Middle frontal gyrus (tissue), 1 donor: ENCODE results near the gene ZNF17.
"Not testable (repeated sequence)": the region's sequence is repeated elsewhere in the genome, so short reads cannot be mapped to it uniquely, and the experiment has no call there.

ENCODE experiments used
- DNase-seq: peaks from one replicate; pipeline ENCODE4 v3.0.0-alpha.2; 2015; ENCODE audit warnings: low spot score; ENCODE audit errors: extremely low spot score

Gene ZNF17

DNA sequence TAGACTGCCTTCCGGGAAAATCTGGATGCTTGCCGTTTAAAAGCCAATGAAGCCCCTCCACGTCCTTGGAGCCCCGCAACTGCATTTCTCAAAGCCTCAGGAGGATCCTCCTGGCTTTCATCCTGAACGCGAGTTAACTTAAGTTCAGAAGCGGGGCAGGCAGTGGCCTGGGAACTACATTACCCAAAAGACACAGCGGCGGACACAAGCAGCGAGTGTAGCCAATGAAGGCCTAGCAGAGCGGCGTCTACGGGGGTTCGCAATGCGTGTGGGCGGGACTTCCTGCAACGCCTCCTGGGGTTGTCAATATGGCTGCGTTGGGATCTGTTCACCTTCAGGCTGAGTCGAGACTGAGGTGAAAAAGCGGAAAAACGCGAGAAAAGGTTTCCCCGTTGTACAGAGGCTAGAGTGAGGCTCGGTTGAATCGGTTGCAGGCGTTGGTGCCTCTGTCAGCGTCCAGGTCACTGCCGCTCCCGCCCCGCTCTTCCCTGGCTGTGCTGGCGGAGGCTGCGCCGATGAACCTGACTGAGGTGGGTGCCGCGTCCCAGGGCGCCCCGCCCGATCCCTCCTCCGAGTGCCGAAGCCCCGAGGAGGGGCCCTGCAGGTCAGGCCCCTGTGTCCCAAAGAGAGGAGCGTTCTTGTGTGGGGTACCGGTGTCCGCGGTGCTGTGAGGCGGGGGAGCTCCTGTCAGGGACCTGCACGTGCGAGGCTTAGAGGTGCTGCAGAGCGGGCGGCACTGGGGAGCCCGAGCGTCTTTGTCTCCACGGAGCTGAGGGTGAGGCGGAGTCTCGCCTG is at the start of gene ZNF17:
Gene ZNF17 (plus strand): TSS at position 285 of the 795 bp plus-strand sequence. CDS start 2,455 bp downstream, outside the sequence.
- DNase-seq = peak; percentile 93

DNA sequence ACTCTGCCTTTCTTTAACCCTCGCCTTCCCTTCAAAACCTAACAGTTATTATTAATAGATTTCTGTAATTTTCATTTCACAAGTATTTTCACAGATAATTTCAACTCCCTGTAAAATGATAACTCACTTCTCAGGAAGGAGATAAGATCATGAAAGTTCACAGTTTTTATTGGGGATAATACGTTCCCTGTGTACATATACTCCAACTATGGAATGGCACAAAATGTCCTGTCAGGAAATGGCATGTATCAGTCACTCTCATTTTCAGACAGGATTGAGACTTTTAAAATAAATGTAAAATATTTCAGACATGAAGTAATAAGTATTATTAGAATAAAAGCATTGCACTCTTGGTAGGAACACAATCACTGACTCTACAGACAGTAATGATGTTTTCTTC is 48.5 kb upstream of the ZNF17 start:
- DNase-seq = no peak

DNA sequence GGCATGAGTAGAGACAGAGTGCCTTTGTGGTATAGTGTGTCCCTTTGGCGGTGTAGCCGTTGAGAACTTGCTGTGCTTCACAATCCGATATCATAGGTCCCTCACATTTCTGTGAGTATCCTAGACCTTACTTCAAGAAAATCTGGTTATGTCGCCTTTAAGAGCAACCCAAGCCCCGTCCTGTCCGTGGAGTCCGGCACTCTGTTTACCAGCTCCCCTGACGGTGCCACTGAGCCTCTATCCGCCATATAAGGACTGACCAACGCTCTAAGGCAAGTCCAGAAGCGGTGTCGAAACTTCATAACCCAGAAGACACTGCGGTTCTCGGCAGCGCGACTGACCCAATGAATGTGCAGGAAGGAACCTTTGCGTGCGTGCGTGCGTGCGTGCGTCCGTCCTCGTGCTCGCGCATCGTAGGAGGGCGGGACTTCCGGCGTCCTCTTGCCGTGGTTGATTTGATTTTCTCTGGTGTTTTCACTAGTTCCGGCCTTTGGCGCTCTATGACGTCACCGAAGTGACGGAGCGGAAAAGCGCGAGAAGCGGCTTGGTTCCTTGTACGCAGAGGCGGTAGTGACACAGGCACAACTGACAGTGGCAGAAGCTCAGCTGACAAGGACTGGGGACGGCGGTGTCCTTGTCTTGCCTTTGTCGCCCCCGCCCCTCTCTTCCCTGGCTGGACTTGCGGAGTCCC is 47.8 kb upstream of the ZNF17 start, which contains the start of the genes TRAPPC2B and ZNF547:
Gene TRAPPC2B (plus strand): TSS at position 555 of the 691 bp plus-strand sequence. CDS start 1,283 bp downstream, outside the sequence.
Gene ZNF547 (plus strand): TSS at position 555 of the 691 bp plus-strand sequence. CDS start 5,005 bp downstream, outside the sequence.
- DNase-seq = peak; percentile 98

DNA sequence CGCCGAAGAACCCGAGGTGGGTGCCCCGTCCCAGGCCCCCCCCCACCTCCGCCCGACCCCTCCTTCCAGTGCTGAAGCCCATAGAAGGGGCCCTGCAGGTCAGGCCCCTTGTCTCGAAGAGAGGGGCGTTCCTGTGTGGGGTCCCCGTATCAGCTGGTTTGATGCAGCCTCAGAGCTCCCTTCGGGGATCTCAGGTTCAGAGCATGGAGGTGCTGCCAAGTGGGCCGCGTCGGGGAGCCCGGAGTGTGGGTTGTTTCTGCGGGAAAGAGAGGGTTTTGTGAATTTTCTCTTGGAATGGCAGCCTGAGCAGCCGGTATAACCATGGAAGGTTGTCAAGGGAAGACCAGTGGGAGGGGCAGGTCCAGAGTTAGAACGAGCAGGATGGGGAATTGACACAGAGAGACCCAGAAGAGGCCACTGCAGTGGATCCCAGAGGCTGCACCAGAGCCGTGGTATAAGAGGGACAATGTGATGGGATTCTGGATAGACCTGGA is 47.2 kb upstream of the ZNF17 start:
- no peak for DNase-seq

DNA sequence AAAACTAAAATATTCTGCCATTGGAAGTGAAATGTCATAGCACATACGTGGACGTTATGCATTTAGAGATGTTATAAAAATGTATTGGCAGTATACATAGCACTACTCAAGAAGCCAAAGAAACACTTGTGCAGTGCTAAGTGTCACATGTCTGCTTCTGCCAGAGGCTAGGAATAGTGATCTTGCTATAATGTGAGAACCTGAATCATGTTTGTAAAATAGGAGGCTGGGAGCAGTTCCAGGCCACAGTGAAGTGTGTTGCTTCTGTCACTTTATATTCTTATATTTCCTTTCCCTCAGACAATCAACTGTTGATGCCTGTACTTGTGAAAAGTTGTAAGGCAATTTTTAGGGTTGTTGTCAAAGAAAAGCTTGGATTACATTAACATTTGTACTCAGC is 44.2 kb upstream of the ZNF17 start:
- DNase-seq = no peak

DNA sequence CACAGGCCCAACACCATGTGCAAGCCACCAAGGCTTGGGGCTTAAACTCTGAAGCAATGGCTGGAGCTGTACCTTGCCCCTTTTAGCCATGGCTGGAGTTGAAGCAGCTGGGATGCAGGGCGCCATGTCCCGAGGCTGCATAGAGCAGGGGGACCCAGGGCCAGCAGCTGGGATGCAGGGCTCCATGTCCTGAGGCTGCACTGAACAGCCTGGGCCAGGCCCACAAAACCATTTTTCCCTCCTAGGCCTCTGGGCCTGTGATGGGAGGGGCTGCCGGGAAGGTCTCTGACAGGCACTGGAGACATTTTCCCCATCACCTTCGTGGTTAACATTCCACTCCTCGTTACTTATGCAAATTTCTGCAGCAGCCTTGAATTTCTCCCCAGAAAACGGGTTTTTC is 36.8 kb upstream of the ZNF17 start:
- no peak for DNase-seq

DNA sequence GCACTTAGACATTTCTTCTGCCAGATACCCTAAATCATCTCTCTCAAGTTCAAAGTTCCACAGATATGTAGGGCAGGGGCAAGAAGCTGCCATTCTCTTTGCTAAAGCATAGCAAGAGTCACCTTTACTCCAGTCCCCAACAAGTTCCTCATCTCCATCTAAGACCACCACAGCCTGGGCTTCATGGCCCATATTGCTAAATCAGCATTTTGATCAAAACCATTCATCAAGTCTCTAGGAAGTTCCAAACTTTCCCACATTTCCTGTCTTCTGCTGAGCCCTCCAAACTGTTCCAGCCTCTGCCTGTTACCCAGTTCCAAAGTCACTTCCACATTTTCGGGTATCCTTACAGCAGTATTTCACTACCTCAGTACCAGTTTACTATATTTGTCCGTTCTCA is 36.3 kb upstream of the ZNF17 start:
- DNase-seq = not testable (repeated sequence)

DNA sequence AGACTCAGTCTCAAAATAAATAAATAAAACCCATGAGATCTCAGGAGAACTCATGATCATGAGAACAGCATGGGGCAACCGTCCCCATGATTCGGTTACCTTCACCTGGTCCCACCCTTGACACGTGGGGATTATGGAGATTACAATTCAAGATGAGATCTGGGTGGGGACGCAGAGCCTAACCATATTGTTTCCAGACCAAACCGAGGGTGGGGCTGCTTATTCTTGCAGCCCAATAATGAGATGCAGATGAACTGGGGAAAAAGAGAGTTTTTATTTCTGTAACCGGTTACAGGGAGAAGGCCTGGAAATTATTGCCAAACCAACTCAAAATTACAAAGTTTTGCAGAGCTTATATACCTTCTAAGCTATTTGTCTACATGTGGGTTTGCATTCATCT is 34.8 kb upstream of the ZNF17 start:
- no peak for DNase-seq

DNA sequence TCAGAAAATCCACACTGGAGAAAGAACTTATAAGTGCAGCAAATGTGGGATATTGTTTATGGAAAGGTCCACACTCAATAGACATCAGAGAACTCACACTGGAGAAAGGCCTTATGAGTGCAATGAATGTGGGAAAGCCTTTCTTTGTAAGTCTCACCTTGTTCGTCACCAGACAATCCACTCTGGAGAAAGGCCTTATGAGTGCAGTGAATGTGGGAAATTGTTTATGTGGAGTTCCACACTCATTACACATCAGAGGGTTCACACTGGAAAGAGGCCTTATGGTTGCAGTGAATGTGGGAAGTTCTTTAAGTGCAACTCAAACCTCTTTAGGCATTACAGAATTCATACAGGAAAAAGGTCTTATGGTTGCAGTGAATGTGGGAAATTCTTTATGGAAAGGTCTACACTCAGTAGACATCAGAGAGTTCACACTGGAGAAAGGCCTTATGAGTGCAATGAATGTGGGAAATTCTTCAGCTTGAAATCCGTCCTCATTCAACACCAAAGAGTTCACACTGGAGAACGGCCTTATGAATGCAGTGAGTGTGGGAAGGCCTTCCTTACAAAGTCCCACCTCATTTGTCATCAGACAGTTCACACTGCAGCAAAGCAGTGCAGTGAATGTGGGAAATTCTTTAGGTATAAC is 33.3 kb upstream of the ZNF17 start:
- DNase-seq = no peak

DNA sequence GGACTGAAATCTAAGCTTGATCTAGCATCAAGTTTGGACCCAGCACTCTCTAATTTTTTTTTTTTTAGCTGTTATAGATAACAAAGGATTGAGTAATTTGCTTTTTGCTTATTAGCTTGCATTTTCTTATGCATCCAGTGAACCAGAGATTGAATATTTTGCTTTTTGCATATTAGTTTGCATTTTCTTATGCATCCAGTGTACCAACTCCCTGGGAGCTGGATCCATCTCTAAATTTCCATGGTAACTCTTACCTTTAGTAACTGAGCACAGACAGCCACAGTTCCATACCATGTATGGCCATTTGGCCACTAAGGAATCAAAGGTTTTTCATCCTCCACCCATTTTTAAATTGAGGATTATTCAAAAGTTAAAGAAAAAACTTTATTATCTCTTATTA is 30.0 kb upstream of the ZNF17 start:
- no peak for DNase-seq

DNA sequence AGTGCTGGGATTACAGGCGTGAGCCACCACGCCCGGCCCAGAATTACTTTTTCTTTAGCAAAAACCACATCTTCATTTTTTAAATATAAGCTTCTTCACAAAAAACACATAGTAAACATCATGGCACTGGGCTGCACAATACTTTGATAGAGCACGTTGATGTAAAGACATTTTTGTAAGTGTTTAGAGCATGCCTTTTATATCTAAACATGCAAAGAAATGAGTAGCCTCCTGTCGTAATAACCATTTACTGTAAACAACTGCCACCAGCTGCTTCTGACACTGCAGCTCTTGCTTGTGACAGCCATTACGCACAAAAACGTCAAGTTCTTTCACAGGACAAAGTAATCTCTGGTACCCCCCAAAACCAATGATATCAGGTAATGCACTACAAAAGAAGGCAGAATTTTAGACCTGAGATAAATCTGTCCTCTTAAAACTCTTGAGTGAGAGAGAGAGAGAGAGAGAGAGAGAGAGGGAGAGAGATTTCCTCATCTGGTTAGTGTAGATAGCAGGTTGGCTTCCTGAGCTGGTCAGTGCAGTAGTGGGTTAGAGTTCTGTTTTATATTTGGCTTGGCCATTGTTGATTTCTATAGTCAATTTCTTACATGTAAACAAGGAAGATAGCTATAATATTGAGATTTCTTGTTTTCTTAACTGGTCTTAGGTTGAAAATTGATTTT is 28.0 kb upstream of the ZNF17 start:
- DNase-seq = no peak

DNA sequence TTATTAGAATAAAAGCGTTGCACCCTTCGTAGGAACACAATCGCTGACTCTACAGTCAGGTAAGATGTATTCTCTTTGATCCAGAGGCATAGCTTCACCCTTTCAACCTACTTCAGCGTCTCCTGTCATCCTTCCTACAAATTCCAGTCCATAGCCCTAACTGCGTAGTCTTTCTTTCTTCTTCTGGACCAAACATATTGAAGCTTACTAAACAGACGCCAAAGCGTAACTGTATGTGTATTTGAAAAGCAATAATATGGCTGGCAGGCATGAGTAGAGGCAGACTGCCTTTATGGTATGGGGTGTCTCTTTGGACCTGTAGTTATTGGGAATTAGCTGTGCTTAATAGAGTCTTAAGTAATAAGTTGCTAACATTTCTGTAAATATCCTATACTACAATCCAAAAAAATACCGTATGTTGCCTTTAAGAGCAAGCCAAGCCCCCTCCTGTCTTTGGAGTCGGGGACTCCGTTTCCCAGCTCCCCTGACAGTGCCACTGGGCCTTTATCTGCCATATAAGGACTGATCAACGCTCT is 21.7 kb upstream of the ZNF17 start:
- no peak for DNase-seq

DNA sequence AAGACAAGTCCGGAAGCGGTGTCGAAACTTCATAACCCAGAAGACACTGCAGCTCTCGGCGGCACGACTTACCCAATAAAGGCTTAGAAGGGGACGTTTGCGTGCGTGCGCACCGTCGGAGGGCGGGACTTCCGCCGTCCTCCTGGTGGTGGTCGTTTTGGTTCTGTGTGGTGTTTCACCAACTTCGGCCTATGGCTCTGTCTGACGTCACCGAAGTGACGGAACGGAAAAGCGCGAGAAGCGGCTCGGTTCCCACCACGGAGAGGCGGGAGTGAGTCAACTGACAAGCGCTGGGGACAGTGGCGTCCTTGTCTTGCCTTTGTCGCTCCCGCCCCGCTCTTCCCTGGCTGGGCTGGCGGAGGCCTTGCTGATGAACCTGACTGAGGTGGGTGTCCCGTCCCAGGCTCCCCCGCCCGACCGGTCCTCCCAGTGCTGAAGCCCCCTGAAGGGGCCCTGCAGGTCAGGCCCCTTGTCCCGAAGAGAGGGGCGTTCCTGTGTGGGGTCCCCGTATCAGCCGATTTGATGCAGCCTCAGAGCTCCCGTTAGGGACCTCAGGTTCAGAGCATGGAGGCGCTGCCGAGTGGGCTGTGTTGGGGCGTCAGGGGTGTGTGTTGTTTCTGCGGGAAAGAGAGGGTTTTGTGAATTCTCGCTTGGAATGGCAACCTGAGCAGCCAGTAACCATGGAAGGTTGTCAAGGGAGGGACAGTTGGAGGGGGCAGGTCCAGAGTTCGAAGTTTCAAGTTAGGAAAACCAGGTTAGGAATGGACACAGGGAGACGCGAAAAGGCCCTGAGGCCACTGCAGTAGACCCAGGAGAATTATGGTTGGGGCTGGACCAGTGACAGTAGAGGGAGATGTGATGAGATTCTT is 21.0 kb upstream of the ZNF17 start, which contains the start of gene ZNF548:
Gene ZNF548 (plus strand): TSS at position 125 of the 869 bp plus-strand sequence. CDS start 246 bp downstream, at position 371.
- DNase-seq = peak; percentile 97

DNA sequence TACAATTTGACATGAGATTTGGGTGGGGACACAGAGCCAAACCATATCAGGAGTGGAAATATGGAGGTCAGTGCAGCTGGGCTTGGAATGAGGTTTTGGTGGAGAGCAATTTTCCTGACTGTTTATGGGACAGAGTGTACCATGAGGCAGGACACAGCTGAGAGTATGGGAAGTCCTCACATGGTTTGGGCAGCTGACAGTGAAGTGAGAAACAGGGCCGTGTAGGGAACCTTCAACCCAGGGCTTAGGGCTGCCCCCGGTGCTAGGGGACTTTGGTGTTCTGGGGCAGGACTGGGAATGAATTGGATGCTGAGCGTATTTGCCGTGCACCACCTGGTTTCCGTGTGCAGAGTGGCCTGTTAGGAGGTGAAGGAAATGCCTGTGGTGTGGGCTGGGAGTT is 15.3 kb upstream of the ZNF17 start:
- no peak for DNase-seq

DNA sequence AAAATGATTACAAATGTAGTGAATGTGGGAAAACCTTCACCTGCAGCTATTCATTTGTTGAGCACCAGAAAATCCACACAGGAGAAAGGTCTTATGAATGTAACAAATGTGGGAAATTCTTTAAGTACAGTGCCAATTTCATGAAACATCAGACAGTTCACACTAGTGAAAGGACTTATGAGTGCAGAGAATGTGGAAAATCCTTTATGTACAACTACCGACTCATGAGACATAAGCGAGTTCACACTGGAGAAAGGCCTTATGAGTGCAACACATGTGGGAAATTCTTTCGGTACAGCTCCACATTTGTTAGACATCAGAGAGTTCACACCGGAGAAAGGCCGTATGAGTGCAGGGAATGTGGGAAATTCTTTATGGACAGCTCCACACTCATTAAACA is 12.1 kb upstream of the ZNF17 start:
- no peak for DNase-seq

DNA sequence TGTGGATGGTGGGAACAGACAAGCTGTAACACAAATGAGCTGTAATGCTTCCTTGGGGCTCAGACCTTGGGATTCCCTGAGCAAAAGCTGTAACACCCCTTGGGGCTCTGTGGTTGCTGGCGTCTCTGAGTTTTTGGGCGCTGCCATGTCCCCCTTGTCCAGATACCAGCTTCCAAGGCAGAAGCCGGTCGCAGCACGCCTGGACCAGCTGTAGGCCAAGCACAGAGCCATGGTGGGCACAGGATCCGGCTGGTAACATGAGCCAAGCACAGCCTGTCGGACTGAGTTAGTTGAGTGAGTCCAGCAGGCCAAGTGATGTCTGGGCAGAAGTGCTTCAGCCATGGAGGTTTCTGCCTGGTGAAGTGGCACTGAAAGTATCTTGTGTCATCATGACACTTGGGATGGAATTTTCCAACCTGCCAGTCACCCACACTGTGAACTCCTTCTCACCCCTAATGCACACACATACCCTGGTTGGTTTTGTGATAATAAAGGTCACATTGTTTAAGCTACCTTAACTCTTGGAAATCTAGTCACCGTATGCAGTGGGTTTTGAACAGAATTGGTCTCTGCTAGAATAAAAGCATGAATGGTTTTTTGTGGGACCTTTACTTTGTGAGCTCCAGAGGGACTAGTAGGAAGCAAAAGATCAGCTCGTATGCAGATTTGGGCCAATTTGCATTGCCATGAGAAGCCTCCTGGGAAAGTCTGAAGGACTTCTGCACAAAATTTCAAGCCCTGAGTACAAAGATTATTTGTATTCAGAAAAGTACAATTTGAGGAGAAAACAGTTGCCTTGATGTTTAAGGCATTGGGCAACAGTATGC is 7.0 kb upstream of the ZNF17 start:
- DNase-seq = no peak

DNA sequence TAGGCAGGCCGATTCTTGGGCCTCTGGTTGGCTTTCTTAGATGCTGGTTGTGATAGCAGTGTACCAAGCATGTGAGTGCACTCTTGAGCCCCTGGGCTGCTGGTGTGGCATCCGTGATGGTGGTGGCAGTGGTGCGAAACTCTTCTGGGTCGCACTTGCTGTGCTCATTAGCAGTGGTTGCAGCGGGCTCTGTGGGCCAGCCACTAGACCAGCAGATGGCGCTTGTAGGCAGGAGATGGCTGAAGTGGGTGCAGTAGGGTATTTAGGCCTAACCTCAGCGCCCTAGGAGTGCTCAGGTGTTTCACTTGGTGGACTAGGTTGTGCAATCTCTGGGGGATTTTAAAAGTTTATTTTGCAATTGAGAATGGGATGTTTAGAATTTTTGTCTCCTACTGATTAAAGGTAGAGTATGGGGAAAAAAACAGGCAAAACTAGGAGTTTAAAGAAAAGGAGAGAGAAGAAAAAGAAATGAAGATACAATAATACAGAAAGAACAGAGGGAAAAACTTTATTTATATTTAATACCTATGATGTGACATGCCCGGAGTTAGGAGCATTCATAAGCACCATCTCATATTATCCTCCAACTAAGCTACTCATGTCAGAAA is 4.3 kb upstream of the ZNF17 start:
- DNase-seq = no peak

DNA sequence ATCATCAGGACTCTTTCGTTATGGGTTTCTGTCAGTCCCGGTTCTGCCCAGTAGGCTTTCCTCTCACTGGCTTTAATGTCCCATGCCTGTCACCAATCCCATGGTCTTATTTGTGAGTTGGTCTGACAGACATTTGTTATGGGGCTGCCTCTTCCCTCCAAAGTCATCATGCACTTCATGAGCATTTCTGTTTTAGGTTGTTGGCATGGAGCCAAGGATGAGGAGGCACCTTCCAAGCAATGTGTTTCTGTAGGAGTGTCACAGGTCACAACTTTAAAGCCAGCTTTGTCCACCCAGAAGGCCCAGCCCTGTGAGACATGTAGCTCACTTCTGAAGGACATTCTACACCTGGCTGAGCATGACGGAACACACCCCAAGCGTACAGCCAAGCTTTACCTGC is 8.5 kb downstream of the ZNF17 start:
- no peak for DNase-seq

DNA sequence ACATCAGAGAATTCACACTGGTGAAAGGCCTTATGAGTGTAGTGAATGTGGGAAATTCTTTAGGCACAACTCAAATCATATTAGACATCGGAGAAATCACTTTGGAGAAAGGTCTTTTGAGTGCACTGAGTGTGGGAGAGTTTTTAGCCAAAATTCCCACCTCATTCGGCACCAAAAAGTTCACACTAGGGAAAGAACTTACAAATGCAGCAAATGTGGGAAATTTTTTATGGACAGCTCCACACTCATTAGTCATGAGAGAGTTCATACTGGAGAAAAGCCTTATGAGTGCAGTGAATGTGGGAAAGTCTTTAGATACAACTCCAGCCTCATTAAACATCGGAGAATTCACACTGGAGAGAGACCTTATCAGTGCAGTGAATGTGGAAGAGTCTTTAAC is 10.1 kb downstream of the ZNF17 start:
- no peak for DNase-seq
